Neuron (in vitro differentiated cells): ENCODE results near the gene HOXB1.
"Not testable (repeated sequence)": the region's sequence is repeated elsewhere in the genome, so short reads cannot be mapped to it uniquely, and the experiment has no call there.

Source experiments
- H2AFZ ChIP-seq: one replicate; pipeline ENCODE4 v1.6.1; 2013; ENCODE audit warnings: low read depth, mild to moderate bottlenecking, inconsistent platforms, low read length, moderate library complexity
- H3K27me3 ChIP-seq: one replicate; pipeline ENCODE4 v1.6.1; 2013; ENCODE audit warnings: low read length; ENCODE audit not compliant: insufficient read depth
- H3K36me3 ChIP-seq: one replicate; pipeline ENCODE4 v1.6.1; 2013; ENCODE audit warnings: low read length; ENCODE audit not compliant: insufficient read depth
- H3K4me1 ChIP-seq: one replicate; pipeline ENCODE4 v1.6.1; 2013; ENCODE audit warnings: low read length; ENCODE audit not compliant: insufficient read depth
- H3K4me3 ChIP-seq: 2 replicates; pipeline ENCODE4 v1.5.1; 2013; ENCODE audit warnings: mild to moderate bottlenecking, low read length, moderate library complexity
- H3K9me3 ChIP-seq: one replicate; pipeline ENCODE4 v1.6.1; 2013; ENCODE audit warnings: low read length

Gene HOXB1

DNA sequence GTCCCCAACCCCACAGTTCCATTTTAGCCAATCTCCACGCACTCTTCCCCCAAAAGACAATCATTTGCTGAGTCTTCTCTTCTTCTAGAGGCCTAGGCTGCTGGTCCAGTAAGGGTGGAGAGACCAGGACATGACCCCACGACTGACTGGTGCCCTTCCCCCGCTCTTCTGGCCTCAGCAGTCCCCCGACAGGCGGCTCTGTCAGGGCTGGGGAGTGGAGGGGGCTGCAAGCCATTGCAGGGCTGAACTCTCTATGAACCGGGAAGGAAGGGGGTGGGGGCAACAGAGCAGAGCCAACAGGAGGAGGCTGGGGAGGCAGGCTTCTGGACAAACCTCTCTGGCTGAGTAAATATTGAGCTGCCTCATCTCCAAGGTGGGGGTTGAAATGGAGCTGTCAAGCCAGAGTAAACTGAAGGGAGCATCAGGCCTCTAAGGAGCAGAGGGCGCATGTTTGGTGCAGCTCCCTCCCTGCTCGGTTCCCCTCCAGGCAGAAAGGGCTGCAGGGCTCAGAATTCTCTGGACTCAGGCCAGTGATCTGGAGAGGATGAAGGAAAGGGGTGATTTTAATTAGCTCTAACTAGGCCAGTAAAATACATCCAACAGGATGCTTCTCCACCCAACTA, 8.7 kb downstream of the HOXB1 start:
- Histone ChIP-seq H3K36me3 (no peaks in the 10 kb centered on the region), H3K27me3 (peaks cover 34% of the 10 kb centered on the region), H3K4me1 (no peaks in the 10 kb centered on the region), H3K4me3 (no peak overlapping the region), H2AFZ (no peak overlapping the region), H3K9me3 (no peaks in the 10 kb centered on the region)

GRCh38 chr17:48520631-48521079, 10.2 kb downstream of the HOXB1 start:
- Histone ChIP-seq H3K4me3 (no peak overlapping the region), H3K27me3 (peaks cover 21% of the 10 kb centered on the region), H3K4me1 (no peaks in the 10 kb centered on the region), H3K9me3 (no peaks in the 10 kb centered on the region), H3K36me3 (no peaks in the 10 kb centered on the region), H2AFZ (no peak overlapping the region)

- Histone ChIP-seq H3K4me3 (no peak overlapping the region), H3K36me3 (no peaks in the 10 kb centered on the region), H3K4me1 (no peaks in the 10 kb centered on the region), H3K27me3 (peaks cover 20% of the 10 kb centered on the region), H3K9me3 (no peaks in the 10 kb centered on the region), H2AFZ (no peak overlapping the region)
Observed at GRCh38 chr17:48519427-48519826, 11.4 kb downstream of the HOXB1 start.

GRCh38 chr17:48517478-48517877, 13.3 kb downstream of the HOXB1 start:
- Histone ChIP-seq H3K27me3 (peaks cover 14% of the 10 kb centered on the region), H3K9me3 (no peaks in the 10 kb centered on the region), H2AFZ (no peak overlapping the region), H3K4me3 (no peak overlapping the region), H3K36me3 (no peaks in the 10 kb centered on the region), H3K4me1 (no peaks in the 10 kb centered on the region)

DNA sequence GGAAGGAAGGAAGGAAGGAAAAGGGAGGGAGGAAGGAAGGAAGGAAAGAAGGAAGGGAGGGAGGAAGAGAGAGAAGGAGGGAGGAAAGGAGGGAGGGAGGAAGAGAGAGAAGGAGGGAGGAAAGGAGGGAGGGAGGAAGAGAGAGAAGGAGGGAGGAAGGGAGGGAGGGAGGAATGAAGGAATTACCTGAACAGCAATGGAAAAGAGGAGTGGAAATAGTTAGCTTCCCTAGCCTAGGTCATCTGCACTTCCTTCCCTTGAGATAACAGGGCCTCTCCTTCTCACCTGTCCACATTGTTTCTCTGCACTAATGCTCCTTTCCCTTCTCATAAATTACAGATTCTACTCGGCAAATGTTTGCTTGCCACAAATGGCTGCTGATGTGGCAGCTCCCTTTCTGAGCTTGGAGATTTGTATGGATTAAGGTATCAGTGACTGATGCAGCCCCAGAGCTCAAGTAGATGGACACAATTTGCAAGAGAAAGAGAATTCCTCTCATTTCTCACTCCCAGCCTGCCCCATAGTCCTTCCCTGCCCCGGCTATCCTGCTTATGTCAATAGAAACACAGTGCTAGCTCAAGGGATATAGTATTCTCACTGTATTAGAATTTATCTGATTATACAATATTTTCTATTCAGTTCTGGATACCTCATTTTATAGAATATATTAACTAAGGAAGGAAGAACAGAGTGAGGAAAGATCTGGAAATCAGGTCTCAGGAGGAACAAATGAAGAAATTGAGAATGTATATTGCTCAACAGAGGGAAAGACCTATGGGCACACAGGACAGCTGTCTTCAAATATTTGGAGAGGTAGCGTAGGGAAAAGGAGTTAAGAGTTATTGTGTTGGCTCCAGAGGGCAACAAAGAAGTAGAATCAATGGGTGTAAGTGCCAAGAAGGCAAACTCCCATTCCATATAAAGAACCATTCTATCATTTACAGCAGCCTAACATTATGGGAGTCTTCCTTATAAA, 14.6 kb downstream of the HOXB1 start:
- Histone ChIP-seq H3K9me3 (no peaks in the 10 kb centered on the region), H3K27me3 (peaks cover 14% of the 10 kb centered on the region), H2AFZ (no peak overlapping the region), H3K4me1 (no peaks in the 10 kb centered on the region), H3K4me3 (no peak overlapping the region), H3K36me3 (no peaks in the 10 kb centered on the region)

GRCh38 chr17:48514477-48514876, 16.3 kb downstream of the HOXB1 start:
- Histone ChIP-seq H3K36me3 (no peaks in the 10 kb centered on the region), H3K27me3 (peaks cover 14% of the 10 kb centered on the region), H2AFZ (no peak overlapping the region), H3K4me3 (no peak overlapping the region), H3K4me1 (no peaks in the 10 kb centered on the region), H3K9me3 (no peaks in the 10 kb centered on the region)

DNA sequence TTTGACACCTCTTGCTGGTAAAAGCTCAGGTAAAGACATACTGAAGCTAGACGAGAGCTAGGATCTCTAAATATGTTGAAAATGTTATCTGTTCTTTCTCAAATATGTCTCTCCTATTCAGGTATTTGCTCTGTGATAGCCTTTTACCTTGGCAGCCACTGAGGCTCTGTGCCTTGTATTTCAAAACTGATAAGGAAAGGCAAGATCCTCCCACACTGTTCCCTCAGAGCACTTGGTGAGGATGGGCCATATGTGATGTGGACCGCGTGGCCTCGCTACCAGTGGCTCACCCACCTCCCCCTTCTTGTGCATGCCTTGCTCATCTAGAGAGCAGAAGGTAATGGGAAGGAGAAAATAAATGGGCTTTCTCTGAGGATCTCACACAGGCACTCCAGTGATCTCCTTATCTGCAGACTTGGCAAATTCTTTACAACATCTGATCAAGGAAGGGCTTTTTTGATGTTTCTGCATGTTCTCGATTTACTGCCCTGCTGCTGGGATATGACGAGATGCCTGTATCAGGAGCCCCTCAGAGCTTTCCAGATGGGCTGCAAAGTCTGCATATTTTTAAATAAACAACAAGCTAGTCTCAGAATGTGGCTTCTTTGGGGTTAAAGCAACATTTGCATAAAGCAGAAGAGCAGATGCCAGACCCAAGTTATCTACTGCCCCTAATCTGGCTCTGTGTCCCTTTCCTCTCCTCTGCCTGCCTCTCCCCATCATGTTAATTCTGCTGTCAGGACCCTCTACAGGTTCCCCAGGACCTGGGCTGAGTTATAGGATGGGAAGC, 16.9 kb downstream of the HOXB1 start:
- Histone ChIP-seq H3K4me1 (no peaks in the 10 kb centered on the region), H3K4me3 (no peak overlapping the region), H3K9me3 (no peaks in the 10 kb centered on the region), H3K36me3 (no peaks in the 10 kb centered on the region), H2AFZ (no peak overlapping the region), H3K27me3 (peaks cover 14% of the 10 kb centered on the region)

GRCh38 chr17:48513097-48513496, 17.7 kb downstream of the HOXB1 start:
- Histone ChIP-seq H2AFZ (no peak overlapping the region), H3K27me3 (peaks cover 14% of the 10 kb centered on the region), H3K4me3 (no peak overlapping the region), H3K9me3 (no peaks in the 10 kb centered on the region), H3K36me3 (no peaks in the 10 kb centered on the region), H3K4me1 (no peaks in the 10 kb centered on the region)

GRCh38 chr17:48510761-48511604, 19.8 kb downstream of the HOXB1 start:
- Histone ChIP-seq H3K36me3 (no peaks in the 10 kb centered on the region), H3K4me1 (no peaks in the 10 kb centered on the region), H3K27me3 (peaks cover 12% of the 10 kb centered on the region)

GRCh38 chr17:48510381-48510760, 20.4 kb downstream of the HOXB1 start:
- Histone ChIP-seq H3K4me1 (no peaks in the 10 kb centered on the region), H3K9me3 (no peaks in the 10 kb centered on the region), H3K27me3 (peaks cover 16% of the 10 kb centered on the region), H3K36me3 (no peaks in the 10 kb centered on the region), H3K4me3 (no peak overlapping the region), H2AFZ (no peak overlapping the region)

More at GRCh38 chr17:48510761-48511604, 19.8 kb downstream of the HOXB1 start:
- Histone ChIP-seq H3K4me3 (no peak overlapping the region), H3K9me3 (no peaks in the 10 kb centered on the region), H2AFZ (no peak overlapping the region)

DNA sequence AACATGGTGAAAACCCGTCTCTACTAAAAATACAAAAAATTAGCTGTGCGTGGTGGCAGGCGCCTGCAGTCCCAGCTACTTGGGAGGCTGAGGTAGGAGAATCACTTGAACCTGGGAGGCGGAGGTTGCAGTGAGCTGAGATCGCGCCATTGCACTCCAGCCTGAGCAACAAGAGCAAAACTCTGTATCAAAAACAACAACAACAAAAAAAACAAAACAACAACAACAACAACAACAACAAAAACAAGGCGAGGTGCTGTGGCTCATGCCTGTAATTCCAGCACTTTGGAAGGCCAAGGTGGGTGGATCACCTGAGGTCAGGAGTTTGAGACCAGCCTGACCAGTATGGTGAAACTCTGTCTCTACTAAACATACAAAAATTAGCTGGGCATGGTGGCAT, 21.1 kb downstream of the HOXB1 start:
- not testable (repeated sequence) for H3K4me1 ChIP-seq, H3K36me3 ChIP-seq, H3K4me3 ChIP-seq, H3K9me3 ChIP-seq, H2AFZ ChIP-seq
- H3K27me3 ChIP-seq = peaks cover 12% of the 10 kb centered on the region

DNA sequence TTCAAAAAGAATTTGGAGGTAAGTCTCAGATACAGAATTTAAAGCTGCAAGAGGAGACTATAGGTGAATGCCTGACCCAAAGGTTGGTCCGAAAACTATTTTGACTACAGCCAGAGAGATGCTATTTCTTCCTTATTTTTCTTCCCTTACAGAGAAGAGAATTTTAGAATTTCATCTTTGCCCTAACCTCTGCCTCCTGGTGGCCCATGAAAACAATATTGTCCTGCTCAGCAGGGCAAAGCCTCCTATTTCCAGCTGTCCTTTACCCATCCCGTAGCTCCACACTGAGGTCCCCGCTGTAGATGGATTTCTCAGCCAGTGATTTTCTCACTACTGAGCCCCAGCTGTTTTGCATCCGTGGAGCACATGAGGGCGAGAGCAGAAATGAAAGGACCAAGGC, 24.6 kb downstream of the HOXB1 start:
- no peaks in the 10 kb centered on the region for H3K9me3 ChIP-seq
- H2AFZ ChIP-seq = no peak overlapping the region
- H3K4me1 ChIP-seq = no peaks in the 10 kb centered on the region
- H3K4me3 ChIP-seq = no peak overlapping the region
- no peaks in the 10 kb centered on the region for H3K36me3 ChIP-seq
- peaks cover 12% of the 10 kb centered on the region for H3K27me3 ChIP-seq
